ENCODE data around the gene ITGA5. TPM values are rescaled to one million over a fixed set of nuclear protein-coding genes. Genes with fewer than 3 reads are reported as not detected.

The ITGA5 gene
- total RNA-seq, 2 donors from 2014 or later, result 44.2 to 99.4 TPM

GRCh38 chr12:54359762-54360351 is 59.2 kb downstream of the ITGA5 start:
- Histone ChIP-seq H3K36me3 (no peaks in the 10 kb centered on the region), H3K4me3 (peak overlapping the region; percentile 40 to 53), H3K9me3 (no peaks in the 10 kb centered on the region), H3K27ac (peak overlapping the region; percentile 78 to 88), H3K4me1 (replicated peaks) (no peaks in the 10 kb centered on the region), H3K27me3 (replicated peaks; ENCODE audit: insufficient read depth) (no peaks in the 10 kb centered on the region)
- DNase-seq (ENCODE audit: low spot score), result no peak
- intact Hi-C loops (cut with DNase I), result loop anchor here (5.0 kb wide), 2 partner anchors 33 to 78 kb away; partner anchors contain the start of genes CBX5, COPZ1 and HNRNPA1
- TF ChIP-seq, protein P1, sequence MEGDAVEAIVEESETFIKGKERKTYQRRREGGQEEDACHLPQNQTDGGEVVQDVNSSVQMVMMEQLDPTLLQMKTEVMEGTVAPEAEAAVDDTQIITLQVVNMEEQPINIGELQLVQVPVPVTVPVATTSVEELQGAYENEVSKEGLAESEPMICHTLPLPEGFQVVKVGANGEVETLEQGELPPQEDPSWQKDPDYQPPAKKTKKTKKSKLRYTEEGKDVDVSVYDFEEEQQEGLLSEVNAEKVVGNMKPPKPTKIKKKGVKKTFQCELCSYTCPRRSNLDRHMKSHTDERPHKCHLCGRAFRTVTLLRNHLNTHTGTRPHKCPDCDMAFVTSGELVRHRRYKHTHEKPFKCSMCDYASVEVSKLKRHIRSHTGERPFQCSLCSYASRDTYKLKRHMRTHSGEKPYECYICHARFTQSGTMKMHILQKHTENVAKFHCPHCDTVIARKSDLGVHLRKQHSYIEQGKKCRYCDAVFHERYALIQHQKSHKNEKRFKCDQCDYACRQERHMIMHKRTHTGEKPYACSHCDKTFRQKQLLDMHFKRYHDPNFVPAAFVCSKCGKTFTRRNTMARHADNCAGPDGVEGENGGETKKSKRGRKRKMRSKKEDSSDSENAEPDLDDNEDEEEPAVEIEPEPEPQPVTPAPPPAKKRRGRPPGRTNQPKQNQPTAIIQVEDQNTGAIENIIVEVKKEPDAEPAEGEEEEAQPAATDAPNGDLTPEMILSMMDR (IDR thresholded peaks at IDR 0.05), result no peak
- TF ChIP-seq POLR2AphosphoS5 (IDR thresholded peaks at IDR 0.05) (no peak), POLR2A (IDR thresholded peaks at IDR 0.05) (no peak)
- 56% methylated on average over 9 of the region's 9 CpGs for WGBS

DNA sequence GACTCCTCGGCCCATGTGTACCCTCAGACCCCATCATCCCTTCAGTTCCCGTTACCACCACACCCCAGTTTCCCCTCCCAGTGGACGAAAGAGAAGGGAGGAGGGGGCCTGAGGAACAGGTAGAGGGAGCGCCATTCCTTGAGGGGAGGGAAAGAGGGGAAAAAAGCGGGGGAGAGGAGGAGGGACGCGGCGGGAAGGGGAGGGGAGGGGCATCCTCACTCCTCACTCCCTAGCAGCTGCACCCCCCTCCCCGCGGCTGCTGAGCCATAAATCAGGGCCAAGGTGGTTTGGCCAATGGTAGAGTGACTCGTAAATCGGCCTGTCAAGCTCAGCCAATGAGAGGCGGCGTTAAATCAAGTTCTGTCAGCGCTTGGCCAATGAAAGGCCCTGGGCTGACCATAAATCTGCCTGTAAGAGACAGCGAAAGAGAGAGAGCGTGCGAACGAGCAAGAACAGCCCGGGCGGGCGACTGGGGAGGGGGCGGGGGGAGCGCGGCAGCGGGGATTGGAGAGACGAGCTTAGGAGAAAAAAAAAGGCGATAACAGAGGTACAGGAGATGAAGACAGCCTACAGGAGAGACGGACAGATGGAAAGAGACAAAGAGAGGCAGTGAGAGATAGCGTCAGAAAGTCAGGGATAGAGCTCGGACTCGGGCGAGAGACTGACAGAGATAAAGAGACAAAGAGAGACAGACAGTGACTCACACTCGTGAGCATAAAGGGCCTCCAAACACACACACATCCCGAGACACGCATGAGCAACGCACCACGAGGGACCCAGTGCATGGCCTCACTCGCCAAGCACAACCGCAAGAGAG is 59.9 kb downstream of the ITGA5 start:
- DNase-seq (ENCODE audit: low spot score), result peak; percentile 96
- TF ChIP-seq POLR2A (IDR thresholded peaks at IDR 0.05) (peak; percentile 32), POLR2AphosphoS5 (IDR thresholded peaks at IDR 0.05) (peak; percentile 94)
- TF ChIP-seq, protein P1 (IDR thresholded peaks at IDR 0.05), result peak in 2 of 4 experiments; percentile 3 to 9
- Histone ChIP-seq H3K4me3 (peak overlapping the region; percentile 40 to 53), H3K27me3 (replicated peaks; ENCODE audit: insufficient read depth) (no peaks in the 10 kb centered on the region), H3K9me3 (no peaks in the 10 kb centered on the region), H3K4me1 (replicated peaks) (no peaks in the 10 kb centered on the region), H3K36me3 (no peaks in the 10 kb centered on the region), H3K27ac (peak overlapping the region; percentile 78 to 88)
- intact Hi-C loops (cut with DNase I), result loop anchor here (5.0 kb wide), 1 partner anchor 77 kb away; the partner anchor contains the start of genes CBX5 and HNRNPA1
- WGBS, result 2% methylated on average over 40 of the region's 40 CpGs

DNA sequence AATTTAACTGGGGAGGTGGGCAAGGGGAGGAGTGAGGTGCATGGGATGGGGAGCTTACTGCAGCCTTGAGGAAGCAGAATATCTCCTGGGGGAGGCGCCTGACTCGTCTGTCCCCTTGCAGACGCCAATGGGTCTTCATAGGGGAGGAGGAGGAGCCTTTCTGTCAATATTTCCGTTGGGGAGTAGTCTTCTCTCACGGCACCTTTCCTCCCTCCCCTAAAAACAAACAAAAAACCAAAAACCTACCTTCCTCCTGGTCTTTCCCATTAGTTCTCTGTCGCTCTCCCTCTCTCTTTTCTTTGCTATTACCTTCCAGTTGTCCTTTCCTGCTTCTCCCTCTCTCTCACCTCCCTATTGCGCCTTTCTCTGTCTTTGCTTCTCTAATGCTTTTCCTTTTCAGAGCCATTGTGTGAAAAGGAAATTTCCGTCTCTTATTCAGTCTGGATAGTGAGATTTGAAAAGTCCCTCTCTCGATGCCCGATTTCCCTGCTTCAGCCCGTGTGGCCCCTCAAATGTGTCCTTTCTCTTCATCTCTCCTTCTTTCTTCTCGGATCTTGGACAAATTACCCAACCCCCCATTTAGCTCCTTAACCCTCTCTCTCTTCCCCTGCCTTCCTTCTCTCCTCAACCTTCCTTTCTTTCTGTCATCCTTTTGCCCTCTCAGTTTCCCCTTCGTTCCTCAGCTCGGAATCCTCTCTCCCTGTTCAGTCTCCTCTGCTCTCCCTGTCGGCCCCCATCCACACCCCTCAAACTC is 60.7 kb downstream of the ITGA5 start:
- 10% methylated on average over 15 of the region's 15 CpGs for WGBS
- Histone ChIP-seq H3K36me3 (no peaks in the 10 kb centered on the region), H3K27ac (peak overlapping the region; percentile 78 to 88), H3K9me3 (no peaks in the 10 kb centered on the region), H3K27me3 (replicated peaks; ENCODE audit: insufficient read depth) (no peaks in the 10 kb centered on the region), H3K4me3 (peak overlapping the region; percentile 40 to 53), H3K4me1 (replicated peaks) (no peaks in the 10 kb centered on the region)
- intact Hi-C loops (cut with DNase I), result loop anchor here (5.0 kb wide), 1 partner anchor 76 kb away; the partner anchor contains the start of genes CBX5 and HNRNPA1
- DNase-seq (ENCODE audit: low spot score), result no peak
- TF ChIP-seq POLR2A (IDR thresholded peaks at IDR 0.05), result no peak
- TF ChIP-seq, protein P1 (IDR thresholded peaks at IDR 0.05), result no peak

- H3K36me3 ChIP-seq, result no peaks in the 10 kb centered on the region
- peak overlapping the region; percentile 78 to 88 for H3K27ac ChIP-seq
- no peaks in the 10 kb centered on the region for H3K9me3 ChIP-seq
- TF ChIP-seq POLR2AphosphoS5 (IDR thresholded peaks at IDR 0.05), result no peak
- no peak for TF ChIP-seq POLR2A (IDR thresholded peaks at IDR 0.05)
- TF ChIP-seq, protein P1 (IDR thresholded peaks at IDR 0.05), result no peak
- no peaks in the 10 kb centered on the region for H3K27me3 ChIP-seq (replicated peaks; ENCODE audit: insufficient read depth)
- H3K4me3 ChIP-seq, result no peak overlapping the region
- intact Hi-C loops (cut with DNase I), result loop anchor here (5.0 kb wide), 1 partner anchor 75 kb away; the partner anchor contains the start of genes CBX5 and HNRNPA1
- 57% methylated on average over 2 of the region's 2 CpGs for WGBS
- H3K4me1 ChIP-seq (replicated peaks), result no peaks in the 10 kb centered on the region
- no peak for DNase-seq (ENCODE audit: low spot score)
These were observed 61.4 kb downstream of the ITGA5 start for GRCh38 chr12:54357506-54358190.

Data from prostate gland (tissue), 2 donors.